Measurements from ENCODE around the gene CFB.

- no peak for TF ChIP-seq CTCF (IDR thresholded peaks at IDR 0.05)
- TF ChIP-seq POLR2A (IDR thresholded peaks at IDR 0.05) = no peak
Observed at GRCh38 chr6:31935021-31935420, 10.9 kb upstream of the CFB start.
